ENCODE data around the gene EPOP. TPM values are rescaled to one million over a fixed set of nuclear protein-coding genes. Genes with fewer than 3 reads are reported as not detected.

Gene EPOP
- total RNA-seq, 2 donors from 2014 or later: 3.2 to 5.0 TPM

GRCh38 chr17:38667787-38668122, 7.0 kb downstream of the EPOP start:
- Mint-ChIP-seq H3K4me3 (no peak overlapping the region), H3K27ac (no peak overlapping the region), H3K27me3 (ENCODE audit: insufficient read depth) (peaks cover 62% of the 10 kb centered on the region), H3K36me3 (ENCODE audit: low read depth) (no peaks in the 10 kb centered on the region), H3K4me1 (peaks cover 17% of the 10 kb centered on the region), H3K9me3 (no peaks in the 10 kb centered on the region)
- no peak overlapping the region for H3K4me3 ChIP-seq (ENCODE audit: low read length)
- no peak for TF ChIP-seq CTCF (conservative IDR thresholded peaks at IDR 0.05)
- H3K9ac ChIP-seq (ENCODE audit: extremely low read depth, low read length, poor library complexity, severe bottlenecking): no peak overlapping the region
- no peaks in the 10 kb centered on the region for H3K9me3 ChIP-seq (ENCODE audit: control insufficient read depth, low read length)
- WGBS, 2 experiments (ENCODE audit: insufficient coverage in 1 of 2, insufficient read length in 1 of 2): 37 to 60% methylated on average over 1 to 2 of the region's 2 CpGs
- no peak overlapping the region for H3K27ac ChIP-seq (ENCODE audit: low read depth, low read length)
- peaks cover 49% of the 10 kb centered on the region for H3K27me3 ChIP-seq (ENCODE audit: control insufficient read depth, insufficient read depth, low read length, poor library complexity, severe bottlenecking)
- no peak for DNase-seq
- H3K36me3 ChIP-seq (ENCODE audit: control insufficient read depth, insufficient read depth, low read length): no peaks in the 10 kb centered on the region
- peaks cover 13% of the 10 kb centered on the region for H3K4me1 ChIP-seq (ENCODE audit: control insufficient read depth, insufficient read depth, low read length)

DNA sequence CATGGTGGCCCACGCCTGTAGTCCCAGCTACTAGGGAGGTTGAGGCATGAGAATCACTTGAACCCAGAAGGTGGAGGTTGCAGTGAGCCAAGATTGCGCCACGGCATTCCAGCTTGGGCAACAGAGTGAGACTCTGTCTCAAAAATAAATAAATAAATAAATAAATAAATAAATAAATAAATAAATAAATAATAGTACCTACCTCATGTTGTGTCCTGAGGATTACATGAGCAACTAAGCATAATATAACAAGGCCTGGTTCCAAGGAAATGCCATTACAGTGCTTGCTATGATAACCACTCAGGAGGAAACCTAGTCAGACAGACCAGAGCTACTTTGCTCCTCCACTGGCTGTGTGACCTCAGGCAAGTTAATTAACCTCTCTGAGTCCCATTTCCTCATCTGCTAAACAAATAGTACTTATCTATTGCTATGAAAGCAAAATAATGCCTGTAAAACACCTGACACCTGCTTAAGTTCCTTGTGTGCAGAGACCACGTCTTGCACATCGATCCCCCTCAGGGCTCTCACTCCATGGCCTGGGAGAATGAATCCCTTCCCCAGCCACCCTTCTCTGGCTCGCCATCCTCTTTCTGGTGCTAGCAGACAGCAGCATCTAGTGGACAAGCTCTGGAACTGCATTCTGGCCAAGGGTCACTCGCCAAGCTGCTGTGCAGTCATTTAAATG, 7.5 kb downstream of the EPOP start:
- H3K27me3 Mint-ChIP-seq (ENCODE audit: insufficient read depth): peaks cover 58% of the 10 kb centered on the region
- H3K4me1 ChIP-seq (ENCODE audit: control insufficient read depth, insufficient read depth, low read length): peaks cover 7% of the 10 kb centered on the region
- peaks cover 44% of the 10 kb centered on the region for H3K27me3 ChIP-seq (ENCODE audit: control insufficient read depth, insufficient read depth, low read length, poor library complexity, severe bottlenecking)
- H3K4me3 ChIP-seq (ENCODE audit: low read length): no peak overlapping the region
- H3K9ac ChIP-seq (ENCODE audit: extremely low read depth, low read length, poor library complexity, severe bottlenecking): no peak overlapping the region
- no peak overlapping the region for H3K27ac ChIP-seq (ENCODE audit: low read depth, low read length)
- peak; percentile 94 for DNase-seq
- H3K27ac Mint-ChIP-seq: no peak overlapping the region
- TF ChIP-seq CTCF (conservative IDR thresholded peaks at IDR 0.05): peak; percentile 98
- WGBS, 2 experiments (ENCODE audit: insufficient coverage in 1 of 2, insufficient read length in 1 of 2): 23 to 25% methylated on average over 4 to 5 of the region's 7 CpGs
- no peak overlapping the region for H3K4me3 Mint-ChIP-seq
- no peaks in the 10 kb centered on the region for H3K9me3 Mint-ChIP-seq
- H3K4me1 Mint-ChIP-seq: peaks cover 14% of the 10 kb centered on the region
- H3K9me3 ChIP-seq (ENCODE audit: control insufficient read depth, low read length): no peaks in the 10 kb centered on the region
- no peaks in the 10 kb centered on the region for H3K36me3 Mint-ChIP-seq (ENCODE audit: low read depth)
- no peaks in the 10 kb centered on the region for H3K36me3 ChIP-seq (ENCODE audit: control insufficient read depth, insufficient read depth, low read length)

DNA sequence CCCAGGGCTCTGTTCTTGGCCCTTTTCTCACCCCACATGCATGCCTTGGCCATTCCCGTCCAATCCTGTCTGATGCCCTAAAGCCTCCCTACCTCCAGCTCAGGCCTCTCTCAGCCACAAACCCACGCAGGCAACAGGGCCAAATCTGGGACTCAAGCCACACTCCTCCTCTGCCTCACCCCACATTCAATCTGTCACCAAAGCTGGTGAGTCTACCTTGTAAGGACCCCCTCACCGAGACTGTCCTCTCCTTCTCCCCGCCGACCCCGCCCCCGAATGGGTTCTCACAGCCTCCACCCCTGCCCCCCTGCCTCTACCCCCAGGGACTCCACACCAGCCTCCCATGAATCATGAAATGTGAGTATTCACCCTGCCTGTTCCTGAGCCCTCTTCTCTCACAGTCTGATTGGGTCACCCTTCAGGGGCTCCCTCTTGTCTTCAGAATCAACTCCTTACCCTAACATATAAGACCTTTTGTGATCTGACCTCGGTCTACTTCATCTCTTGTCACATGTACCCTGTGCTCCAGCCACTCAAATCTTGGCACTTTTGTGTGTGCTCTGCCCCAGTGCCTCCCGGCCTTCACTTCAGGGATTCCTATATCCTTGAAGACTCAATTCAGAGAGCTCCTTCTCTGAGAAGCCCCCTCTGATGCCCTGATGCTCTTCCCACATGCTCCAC, 10.7 kb downstream of the EPOP start:
- Histone ChIP-seq H3K4me1 (ENCODE audit: control insufficient read depth, insufficient read depth, low read length) (no peaks in the 10 kb centered on the region), H3K9ac (ENCODE audit: extremely low read depth, low read length, poor library complexity, severe bottlenecking) (no peak overlapping the region), H3K9me3 (ENCODE audit: control insufficient read depth, low read length) (no peaks in the 10 kb centered on the region), H3K27me3 (ENCODE audit: control insufficient read depth, insufficient read depth, low read length, poor library complexity, severe bottlenecking) (peaks cover 14% of the 10 kb centered on the region), H3K4me3 (ENCODE audit: low read length) (no peak overlapping the region), H3K36me3 (ENCODE audit: control insufficient read depth, insufficient read depth, low read length) (no peaks in the 10 kb centered on the region), H3K27ac (ENCODE audit: low read depth, low read length) (no peak overlapping the region)
- no peak overlapping the region for H3K4me3 Mint-ChIP-seq
- H3K36me3 Mint-ChIP-seq (ENCODE audit: low read depth): no peaks in the 10 kb centered on the region
- H3K4me1 Mint-ChIP-seq: peaks cover 3% of the 10 kb centered on the region
- no peak overlapping the region for H3K27ac Mint-ChIP-seq
- H3K9me3 Mint-ChIP-seq: no peaks in the 10 kb centered on the region
- peaks cover 28% of the 10 kb centered on the region for H3K27me3 Mint-ChIP-seq (ENCODE audit: insufficient read depth)
- no peak for TF ChIP-seq CTCF (conservative IDR thresholded peaks at IDR 0.05)
- DNase-seq: peak; percentile 49
- 76 to 95% methylated on average over 4 to 6 of the region's 9 CpGs for WGBS, 2 experiments (ENCODE audit: insufficient coverage in 1 of 2, insufficient read length in 1 of 2)

Measured in endodermal cell (in vitro differentiated cells).